ENCODE data around the gene BTG3. TPM values are rescaled to one million over a fixed set of nuclear protein-coding genes. Genes with fewer than 3 reads are reported as not detected.

The BTG3 gene
- total and polyA plus RNA-seq, 9 of the 15 experiments (the other 6 are each of a cell fraction or from before 2014, with no cell fraction given), result 11.7 to 43.0 (median 29.7) TPM

GRCh38 chr21:17577701-17578100 is 35.0 kb downstream of the BTG3 start:
- Histone ChIP-seq H2AFZ (ENCODE audit: low read depth, low read length) (no peak overlapping the region), H3K4me3 (no peak overlapping the region), H3K79me2 (ENCODE audit: control insufficient read depth, insufficient read depth, low read length) (no peaks in the 10 kb centered on the region), H3K4me2 (ENCODE audit: insufficient read depth, low read length) (no peak overlapping the region), H3K4me1 (replicated peaks in 1 of 2; ENCODE audit: control insufficient read depth in 2 of 2, insufficient read depth in 2 of 2, low read length in 2 of 2) (no peaks in the 10 kb centered on the region), H3K9me1 (ENCODE audit: control insufficient read depth, insufficient read depth, low read length) (no peaks in the 10 kb centered on the region), H3K9ac (ENCODE audit: insufficient read depth in 1 of 2, low read depth in 2 of 2, low read length in 2 of 2) (no peak overlapping the region), H4K20me1 (replicated peaks; ENCODE audit: control insufficient read depth, insufficient read depth, low read length) (no peaks in the 10 kb centered on the region), H3K27me3 (ENCODE audit: control insufficient read depth in 2 of 2, insufficient read depth in 2 of 2, low read length in 2 of 2) (no peaks in the 10 kb centered on the region; a peak in 2 of 5 replicates), H3K27ac (ENCODE audit: extremely low read depth, low read depth, low read length) (no peak overlapping the region), H3K36me3 (ENCODE audit: control insufficient read depth, insufficient read depth, low read length) (no peaks in the 10 kb centered on the region), H3K9me3 (replicated peaks; ENCODE audit: control insufficient read depth, insufficient read depth, low read depth, low read length) (no peaks in the 10 kb centered on the region)
- in situ Hi-C loops (cut with MboI), result no loop called here
- intact Hi-C loops (cut with micrococcal nuclease), result no loop called here
- FAIRE-seq, result no peak
- POLR2A ChIA-PET, result no interaction called here
- DNase-seq (ENCODE audit: extremely low read depth in 1 of 4, low spot score in 3 of 4), result no peak
- ATAC-seq, result no peak
- no peak for TF ChIP-seq BCLAF1 (IDR thresholded peaks at IDR 0.05; ENCODE audit: borderline replicate concordance in 1 of 2, control insufficient read depth in 1 of 2, low read depth in 2 of 2, low read length in 1 of 2)
- no peak for TF ChIP-seq STAT5A (IDR thresholded peaks at IDR 0.05; ENCODE audit: borderline replicate concordance, low read length)
- no peak for TF ChIP-seq TBL1XR1 (IDR thresholded peaks at IDR 0.05; ENCODE audit: low read length in 2 of 2)
- no peak for TF ChIP-seq ATF6 (CRISPR knock-in tag; IDR thresholded peaks at IDR 0.05)
- no peak for TF ChIP-seq CHD2 (IDR thresholded peaks at IDR 0.05; ENCODE audit: low read depth, low read length)
- no peak for TF ChIP-seq ZNF584 (CRISPR knock-in tag; IDR thresholded peaks at IDR 0.05; ENCODE audit: low read depth)
- no peak for TF ChIP-seq CCAR2 (IDR thresholded peaks at IDR 0.05; ENCODE audit: low read depth, low read length)
- no peak for TF ChIP-seq CAMTA2 (CRISPR knock-in tag; conservative IDR thresholded peaks at IDR 0.05)
- no peak for TF ChIP-seq ARID2 (IDR thresholded peaks at IDR 0.05)
- CTCF ChIA-PET (ENCODE audit: low intra/inter-chr PET ratio), result no interaction called here
- BruUV-seq (replicated peaks), result no TSS peak
- 0% methylated on average over 1 of the region's 1 CpG for WGBS (ENCODE audit: insufficient coverage, low coverage, missing lambda C conversion rate)

Data from K562 (cell line).